GM18870 (cell line): ENCODE results near the gene PLEKHM3.

Experiments used
- ATAC-seq: cut with Tn5 transposase; IDR thresholded peaks from one replicate; pipeline ENCODE4 v1.9.1; 2021; ENCODE audit warnings: moderate library complexity; ENCODE audit not compliant: unreplicated experiment

Gene PLEKHM3, protein sequence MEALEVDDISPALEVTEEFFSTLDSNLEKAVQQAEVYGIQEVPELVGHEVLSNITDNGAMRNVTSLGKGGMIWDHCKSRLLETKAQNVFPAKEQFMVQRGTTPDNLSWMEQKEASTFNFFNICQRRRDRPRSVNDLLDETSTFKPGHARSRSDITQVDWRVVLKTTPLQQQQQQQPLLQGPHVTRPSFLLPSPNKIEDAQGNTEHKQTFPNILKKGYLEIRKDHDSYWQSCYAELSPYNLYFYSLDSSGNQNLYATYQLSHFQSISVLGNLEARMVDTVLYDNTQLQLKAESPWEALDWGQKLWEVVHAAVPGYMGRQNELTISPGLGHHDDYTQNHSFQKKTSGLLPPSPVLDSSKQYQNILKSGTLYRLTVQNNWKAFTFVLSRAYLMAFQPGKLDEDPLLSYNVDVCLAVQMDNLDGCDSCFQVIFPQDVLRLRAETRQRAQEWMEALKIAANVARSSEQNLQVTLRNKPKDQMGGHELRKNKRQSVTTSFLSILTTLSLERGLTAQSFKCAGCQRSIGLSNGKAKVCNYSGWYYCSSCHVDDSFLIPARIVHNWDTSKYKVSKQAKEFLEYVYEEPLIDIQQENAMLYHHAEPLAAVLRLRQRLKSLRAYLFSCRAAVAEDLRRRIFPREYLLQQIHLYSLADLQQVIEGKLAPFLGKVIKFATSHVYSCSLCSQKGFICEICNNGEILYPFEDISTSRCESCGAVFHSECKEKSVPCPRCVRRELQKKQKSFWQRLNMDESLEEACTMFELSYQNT

DNA sequence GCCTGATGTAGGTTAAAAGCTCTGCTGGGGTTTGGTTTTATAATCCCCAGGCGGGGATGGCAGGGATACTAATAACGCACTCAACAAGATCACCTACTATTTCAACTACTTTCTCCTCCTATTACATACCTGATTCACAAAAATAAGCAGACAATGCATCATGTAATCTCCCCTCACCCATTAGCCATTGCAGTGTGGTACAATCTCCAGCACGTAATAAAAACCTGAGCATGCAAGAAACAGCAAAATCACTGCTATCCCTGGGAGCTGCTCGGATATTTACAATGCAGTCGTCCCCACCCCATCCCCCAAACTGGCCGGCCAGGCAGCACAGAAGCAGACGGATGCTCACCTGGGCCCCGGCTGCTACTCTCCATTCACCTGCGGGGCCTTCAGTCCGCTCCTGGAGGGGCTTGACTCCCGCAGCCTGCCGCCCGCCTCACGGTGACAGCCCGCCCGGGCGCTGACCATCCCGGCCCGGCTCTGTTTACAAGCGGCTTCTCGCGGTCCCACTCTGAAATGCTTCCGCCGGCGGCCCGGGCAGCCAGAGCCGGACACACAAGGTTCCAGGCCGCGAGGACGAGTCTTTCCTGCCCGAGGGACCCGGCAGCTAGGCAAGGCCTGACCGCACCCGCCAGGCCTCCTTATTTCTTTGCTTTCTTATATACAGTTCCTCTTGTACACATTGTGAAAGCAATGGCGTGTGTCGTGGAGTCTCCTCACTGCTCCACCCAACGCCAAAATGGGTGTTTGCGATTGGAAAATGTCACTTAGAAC lies at the start of gene PLEKHM3:
TSS of gene PLEKHM3 (minus strand) at position 491 of the 777 bp plus-strand sequence. CDS start 23,888 bp downstream, outside the sequence.
- peak; percentile 85 for ATAC-seq

DNA sequence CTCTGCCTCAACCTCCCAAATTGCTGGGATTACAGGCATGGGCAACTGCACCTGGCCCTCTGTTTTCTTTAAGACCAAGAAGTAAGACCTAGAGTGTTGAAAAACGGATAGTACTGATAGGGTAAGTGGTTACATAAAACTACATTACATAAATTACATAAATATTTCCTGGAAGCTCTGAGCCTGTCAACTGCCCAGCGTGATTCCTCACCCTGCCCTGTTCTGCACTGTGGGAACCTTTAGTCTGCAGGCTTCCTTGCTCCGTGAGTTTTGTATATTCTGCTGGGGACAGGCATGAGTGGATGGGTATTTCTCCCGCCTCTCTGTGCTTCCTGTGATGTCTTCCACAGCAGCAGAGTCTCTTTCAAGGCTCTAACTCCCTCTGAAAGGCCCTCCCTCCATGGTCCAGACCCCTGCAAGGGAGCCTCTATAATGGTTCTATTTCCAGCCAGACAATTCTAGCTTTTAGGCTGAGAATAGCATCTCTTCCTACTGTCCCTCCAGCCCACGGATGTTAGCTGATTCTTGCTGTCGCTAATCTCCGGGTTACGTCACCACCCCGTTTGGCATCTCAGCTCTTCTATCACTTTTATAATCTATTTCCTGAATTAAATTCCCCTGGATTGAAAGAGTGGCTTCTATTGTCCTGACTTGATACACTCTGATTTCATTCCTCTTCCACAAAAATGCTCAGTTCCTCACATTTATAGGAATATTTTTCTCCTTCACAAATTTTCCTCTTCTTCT lies 49.5 kb upstream of the PLEKHM3 start:
- no peak for ATAC-seq

DNA sequence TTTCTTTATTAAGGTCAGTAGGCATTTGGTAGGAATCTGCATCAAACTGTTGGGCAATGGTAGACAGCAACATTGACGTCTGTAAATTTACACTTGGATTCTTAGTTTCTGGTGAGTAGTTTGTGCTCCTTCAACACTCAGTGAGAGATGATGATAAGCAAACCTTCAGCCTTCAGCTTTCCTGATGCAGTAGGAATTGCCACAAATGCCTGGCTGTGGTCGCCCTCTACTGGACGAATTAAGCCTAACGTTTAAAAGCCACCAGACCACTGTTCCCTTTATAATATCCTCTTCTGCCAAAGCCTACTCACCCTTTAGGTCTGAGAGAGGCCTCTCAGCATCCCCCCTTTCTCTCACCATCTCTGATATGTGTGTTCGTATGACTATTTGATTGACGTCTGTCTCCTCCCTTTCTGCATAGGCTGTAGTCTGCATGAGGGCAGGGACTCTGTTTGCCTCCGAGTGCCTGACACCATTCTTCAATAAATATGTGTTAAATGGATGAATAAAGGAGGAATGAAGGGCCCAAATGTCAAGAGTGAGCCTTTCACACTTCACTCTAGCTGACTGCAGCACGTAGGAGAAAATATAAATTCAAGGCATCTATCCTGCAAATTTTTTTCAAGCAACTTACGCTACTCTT lies 47.0 kb upstream of the PLEKHM3 start:
- ATAC-seq = peak; percentile 76

DNA sequence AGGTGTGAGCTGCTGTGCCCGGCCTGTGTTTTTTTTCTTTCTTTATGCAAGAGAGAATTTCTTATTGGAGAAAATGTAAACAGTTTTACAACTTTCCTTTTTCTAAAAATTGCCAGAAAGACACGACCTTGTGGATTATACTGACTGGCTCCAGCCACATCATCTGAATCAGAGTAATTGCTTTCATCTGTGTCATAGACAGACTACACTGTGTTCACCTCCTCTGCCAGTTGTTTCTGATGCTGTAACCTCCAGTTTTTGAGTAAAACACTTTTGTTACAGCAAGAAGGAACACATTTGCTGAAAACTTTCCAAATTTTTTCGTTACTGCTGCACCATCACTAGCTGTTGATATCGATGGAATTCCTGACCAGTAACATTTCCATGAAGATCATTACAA lies 43.9 kb upstream of the PLEKHM3 start:
- no peak for ATAC-seq

DNA sequence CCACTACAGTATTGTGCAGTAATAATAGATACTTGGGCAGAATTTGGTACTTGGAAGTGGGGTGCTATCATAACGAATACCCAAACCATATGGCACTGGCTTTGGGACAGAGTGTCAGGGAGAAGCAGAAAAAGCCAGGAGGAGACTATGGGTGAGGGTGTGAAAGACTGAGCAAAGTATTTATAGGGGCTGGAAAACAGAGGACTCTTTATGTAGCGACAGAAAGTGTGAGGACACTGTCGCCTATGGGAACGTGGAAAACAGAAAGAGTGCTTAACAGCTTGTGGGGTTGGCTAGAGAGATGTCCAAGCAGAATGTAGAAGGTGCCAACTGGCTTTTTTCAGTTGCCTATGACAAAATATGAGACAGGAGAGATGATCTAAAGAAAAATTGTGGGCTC lies 40.7 kb upstream of the PLEKHM3 start:
- ATAC-seq = no peak

DNA sequence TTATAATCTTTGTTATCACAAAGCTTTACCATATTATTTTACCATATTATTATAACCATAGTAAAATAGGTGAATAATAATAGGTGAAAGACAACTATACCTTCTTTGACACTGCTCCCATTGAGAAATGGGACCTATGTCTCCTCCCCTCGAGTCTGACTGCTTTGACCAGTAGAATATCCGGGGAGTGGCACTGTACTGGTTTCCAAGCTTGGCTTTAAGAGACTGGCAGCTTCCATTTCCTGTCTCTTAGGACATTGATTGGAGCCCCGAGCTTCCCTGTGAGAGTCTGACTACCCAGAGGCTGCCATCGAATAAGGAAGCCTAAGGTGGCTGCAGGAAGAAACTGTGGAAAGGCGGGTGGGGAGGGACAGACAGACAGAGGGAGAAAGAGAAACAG lies 40.1 kb upstream of the PLEKHM3 start:
- no peak for ATAC-seq

DNA sequence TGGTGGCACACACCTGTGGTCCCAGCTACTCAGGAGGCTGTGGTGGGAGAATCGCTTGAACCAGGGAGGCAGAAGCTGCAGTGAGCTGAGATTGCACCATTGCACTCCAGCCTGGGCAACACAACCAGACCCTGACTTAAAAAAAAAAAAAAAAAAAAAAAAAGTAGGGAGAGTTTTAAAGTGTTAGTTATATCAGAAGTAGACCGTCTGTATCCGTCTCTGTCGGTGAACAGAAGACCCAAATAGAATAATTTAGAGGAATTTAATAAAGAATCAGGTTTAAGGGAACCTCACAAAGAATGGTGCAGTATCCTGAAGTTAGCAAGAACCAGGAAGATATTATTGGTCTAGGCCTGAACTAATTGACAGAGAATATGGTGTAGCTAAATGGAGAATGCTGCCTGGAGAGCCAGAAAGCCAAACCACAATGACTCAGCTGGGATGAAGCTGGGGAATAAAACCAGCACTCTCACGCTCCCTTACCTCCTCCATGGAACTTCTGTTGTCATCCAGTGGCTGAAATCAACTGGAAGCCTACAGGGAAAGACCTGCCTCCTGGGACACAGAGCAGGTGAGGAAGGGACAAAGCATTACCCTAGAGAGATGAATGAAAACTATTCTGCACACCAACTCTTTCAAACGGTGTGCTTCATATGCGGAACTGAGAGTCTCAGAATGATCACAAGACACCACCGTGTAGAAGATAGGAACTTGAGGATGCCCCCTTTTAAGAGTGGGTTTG lies 39.1 kb upstream of the PLEKHM3 start:
- peak; percentile 81 for ATAC-seq

DNA sequence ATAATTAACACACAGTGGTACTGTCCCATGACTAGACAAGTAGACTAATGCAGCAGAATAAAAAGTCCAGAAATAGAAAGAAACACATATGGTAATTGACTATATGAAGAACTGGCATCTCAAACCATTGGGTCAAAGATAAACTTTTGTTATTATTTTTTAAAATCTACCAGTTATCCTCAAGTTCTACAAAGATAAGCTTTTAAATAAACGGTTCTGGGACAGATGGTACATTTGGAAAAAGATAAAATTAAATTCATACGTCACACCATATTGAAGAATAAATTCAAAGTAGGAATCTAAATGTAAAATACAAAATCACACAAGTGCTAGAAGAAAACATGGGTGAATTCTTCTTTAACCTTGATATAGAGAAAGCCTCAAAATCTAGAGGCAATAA lies 37.6 kb upstream of the PLEKHM3 start:
- ATAC-seq = no peak

DNA sequence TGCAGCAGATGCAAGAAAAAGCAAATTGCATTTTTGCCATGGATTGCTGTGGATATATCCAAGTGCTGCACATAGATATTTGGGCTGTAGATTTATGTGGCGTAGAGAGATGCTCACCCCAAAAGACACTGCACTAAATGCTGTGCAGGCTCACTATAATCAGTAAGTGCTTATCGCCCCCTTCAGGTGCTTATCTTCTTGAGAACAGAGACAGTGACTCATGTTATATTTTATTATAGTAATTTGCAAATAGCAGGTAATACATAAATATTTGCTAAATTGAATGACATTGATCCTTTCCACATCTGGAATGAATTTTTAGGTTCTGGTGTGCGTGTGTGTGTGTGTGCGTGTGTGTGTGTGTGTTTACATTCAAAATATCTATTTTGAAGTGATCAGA lies 36.8 kb upstream of the PLEKHM3 start:
- no peak for ATAC-seq

DNA sequence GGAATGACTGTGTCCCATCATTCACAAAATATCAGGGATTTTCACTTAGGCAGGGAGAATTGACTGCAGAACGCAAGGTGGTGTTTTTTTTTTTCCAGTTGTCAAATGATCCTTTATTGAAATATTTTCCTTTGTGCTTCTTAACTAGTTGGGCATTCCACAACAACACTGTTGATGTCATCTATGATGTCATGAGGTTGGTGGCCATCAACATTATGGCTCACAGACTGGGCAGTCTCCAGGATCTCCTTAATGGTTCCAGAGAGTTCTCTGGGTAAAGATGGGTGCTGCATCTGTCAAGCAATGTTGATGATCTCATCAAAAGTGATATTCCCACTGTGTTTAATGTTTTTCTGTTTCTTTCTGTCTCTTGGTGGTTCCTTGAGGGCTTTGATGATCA lies 31.8 kb upstream of the PLEKHM3 start:
- no peak for ATAC-seq

DNA sequence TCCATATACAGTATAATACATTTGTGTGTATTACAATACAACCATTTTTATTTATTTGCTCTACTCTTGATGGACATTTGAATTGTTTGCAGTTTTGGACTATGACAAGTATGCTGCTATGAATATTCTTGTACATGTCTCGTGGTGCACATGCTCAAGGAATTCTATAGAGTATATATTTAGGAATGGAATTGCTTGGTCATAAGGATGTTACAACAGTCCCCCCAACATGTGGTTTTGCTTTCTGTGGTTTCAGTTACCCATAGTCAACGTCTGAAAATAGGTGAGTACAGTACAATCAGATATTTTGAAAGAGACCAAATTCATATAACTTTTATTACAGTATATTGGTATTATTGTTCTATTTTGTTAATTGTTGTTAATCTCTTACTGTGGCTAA lies 24.1 kb upstream of the PLEKHM3 start:
- ATAC-seq = no peak

DNA sequence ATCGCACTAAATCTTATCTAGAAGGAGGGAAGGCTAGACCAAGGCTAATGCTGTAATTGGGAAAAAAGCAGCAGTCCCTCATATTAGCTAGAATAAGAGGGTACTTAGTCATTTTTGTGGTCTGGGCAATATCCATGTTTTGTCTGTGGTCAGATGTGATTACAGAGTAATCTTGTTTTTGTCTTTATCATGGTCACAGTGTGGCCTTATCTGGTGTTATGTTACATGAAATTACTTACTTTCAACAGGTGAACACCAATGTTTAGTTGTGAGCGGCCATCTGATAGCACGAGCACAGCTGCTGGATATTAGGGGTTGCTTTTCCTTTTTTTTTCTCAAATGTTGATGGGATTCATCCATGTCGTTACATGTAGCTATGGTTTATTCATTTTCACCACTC lies 23.7 kb upstream of the PLEKHM3 start:
- ATAC-seq = no peak

DNA sequence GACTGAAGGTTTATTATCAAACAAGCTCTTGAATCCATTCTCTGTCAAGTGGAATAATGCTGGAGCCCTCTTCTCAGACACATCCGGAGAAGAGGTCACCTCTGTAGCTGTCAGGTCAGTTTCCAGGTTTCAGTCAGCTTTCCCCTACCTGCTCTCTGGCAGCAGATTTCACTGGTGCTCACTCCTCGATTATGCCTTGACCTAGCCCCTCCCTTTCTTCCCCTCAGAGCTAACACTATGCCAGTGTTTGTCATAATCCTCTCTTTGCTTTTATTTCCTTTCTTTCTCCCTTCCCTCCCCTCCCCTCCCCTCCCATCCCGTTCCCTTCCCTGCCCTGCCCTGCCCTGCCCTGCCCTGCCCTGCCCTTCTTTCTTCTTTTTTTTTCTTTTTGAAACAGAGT lies 22.5 kb upstream of the PLEKHM3 start:
- no peak for ATAC-seq

DNA sequence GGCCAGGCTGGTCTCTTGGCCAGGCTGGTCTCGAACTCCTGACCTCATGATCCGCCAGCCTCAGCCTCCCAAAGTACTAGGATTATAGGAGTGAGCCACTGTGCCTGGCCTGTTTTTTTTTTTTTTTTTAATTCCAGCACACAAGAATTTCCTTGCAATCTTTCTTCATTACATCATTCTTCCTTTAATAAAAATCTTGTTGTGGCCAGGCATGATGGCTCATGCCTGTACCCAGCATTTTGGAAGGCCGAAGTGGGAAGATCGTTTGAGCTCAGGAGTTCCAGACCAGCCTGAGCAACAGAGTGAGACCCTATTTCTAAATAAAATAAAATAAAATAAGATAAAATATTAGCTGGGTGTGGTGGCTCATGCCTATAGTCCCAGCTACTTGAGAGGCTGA lies 21.4 kb upstream of the PLEKHM3 start:
- ATAC-seq = no peak

DNA sequence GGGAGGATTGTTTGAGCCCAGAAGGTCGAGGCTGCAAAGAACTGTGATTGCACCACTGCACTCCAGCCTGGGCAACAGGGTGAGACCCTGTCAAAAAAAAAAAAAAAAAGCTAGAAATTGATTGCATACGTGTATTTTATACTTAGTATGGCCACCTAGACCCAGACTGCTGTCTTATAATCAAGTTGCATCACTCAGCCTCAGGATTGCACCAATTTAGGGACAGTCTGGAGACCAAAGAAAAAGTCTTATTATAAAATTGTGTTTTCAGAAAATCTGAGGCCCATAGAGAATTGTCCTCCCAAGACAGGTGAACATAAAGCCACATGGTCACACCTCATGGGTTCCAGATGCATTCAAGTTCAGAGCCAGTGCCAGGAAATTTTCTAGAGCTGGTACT lies 17.1 kb upstream of the PLEKHM3 start:
- no peak for ATAC-seq

DNA sequence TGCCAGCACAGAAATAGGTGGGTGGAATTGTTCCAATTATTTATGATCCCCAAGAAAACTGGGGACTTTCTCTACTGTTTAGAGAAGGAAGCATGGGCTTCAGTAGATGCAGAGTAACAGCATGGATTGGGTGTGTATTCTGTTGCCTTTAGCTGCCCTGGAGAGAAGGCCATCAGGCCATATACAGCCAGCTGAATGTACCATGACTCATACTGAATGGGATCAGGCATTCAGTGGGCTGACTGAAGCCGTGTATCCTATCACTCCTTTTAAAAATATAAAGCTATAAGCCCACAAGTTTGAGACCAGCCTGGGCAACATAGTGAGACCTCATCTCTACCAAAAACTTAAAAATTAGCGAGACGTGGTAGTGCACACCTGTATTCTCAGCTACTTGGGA lies 16.7 kb upstream of the PLEKHM3 start:
- no peak for ATAC-seq

DNA sequence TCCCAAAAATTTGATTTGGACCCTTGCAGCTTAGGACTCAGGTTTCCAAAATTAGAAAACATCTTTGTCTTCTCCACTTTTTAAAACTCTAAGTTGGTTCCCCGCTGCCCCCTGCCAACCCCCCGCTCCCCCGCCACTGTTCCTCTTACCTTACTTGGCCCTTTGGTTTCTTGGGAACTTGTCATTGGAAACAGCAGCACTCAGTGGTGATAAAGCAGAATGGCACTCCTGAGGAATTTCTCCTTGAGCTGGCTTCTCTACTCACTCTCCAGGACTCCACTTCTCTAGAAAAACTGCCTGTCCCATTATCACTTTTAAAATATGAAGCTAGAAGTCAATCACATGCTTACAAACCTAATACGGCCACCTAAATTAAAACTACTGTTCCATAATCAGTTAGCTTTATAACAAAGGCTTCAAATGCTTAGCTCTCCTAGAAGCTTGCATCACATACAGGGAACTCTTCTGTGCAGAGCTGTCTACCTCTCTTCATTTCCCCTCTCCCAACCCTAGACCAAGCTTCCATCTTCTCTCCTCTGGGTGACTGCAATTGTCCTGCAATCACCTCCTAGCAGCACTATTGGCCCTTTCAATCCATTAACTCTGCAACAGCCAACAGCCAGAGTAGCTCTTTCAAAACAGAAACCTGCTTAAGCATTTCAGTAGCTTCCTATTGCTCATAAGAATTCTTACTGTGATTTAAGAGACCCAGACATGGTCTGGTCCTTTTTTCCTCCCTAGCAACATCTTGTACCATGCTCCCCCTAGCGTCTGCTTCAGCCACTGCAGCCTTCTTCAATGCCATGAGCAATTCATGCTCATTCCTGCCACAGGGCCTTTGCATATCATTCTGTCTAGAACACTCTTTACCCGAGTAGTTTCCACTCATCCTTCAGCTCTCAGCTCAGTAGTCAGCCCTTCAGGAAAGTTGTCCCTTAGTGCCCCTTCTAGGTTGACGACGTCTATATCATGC lies 15.2 kb upstream of the PLEKHM3 start:
- peak; percentile 87 for ATAC-seq

DNA sequence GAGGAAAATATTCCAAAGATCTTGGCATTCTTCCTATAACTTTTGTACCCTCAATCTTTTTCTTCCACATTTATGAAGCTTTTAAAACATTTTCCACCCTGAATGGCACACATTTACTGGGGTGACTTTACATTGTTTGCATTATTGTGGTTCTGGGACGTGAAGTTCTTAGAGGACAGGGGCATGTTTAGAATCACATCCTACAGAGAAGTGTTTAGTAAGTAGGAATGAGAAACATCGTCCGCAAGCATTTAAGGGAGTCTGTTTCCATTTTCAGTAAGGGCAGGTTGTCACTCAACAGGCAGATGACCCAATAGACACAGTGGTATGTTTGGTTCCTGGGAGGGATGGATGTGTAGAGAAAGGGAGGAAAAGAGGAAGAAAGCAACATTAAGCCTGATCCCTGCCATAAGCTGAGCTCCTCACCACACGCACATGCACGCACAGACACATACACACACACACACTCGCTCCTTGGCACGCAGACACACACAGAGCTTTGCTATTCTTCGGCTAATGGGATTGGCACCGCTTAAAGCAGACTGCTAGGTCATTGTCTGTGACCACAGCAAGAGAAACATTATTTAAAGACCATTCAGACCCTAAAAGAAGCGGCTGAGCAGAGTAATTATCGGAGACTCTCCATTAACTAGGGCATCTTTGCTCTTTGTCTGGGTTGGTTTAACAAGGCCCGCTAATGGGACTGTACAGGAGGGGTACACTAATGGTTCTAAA lies 14.2 kb upstream of the PLEKHM3 start:
- no peak for ATAC-seq
